ENCODE data around the gene KRTAP3-3. TPM values are rescaled to one million over a fixed set of nuclear protein-coding genes. Genes with fewer than 3 reads are reported as not detected.

The KRTAP3-3 gene
- total RNA-seq, 3 donors from 2014 or later (not counting 1 experiment from before 2014, with no cell fraction given), result not detected

- H3K27ac Mint-ChIP-seq, result no peak overlapping the region
- TF ChIP-seq CTCF (IDR thresholded peaks at IDR 0.05), result no peak
- intact Hi-C loops (cut with micrococcal nuclease), result no loop called here
These were observed 13.4 kb downstream of the KRTAP3-3 start for GRCh38 chr17:40980596-40980995.

GRCh38 chr17:40980117-40980516 is 13.8 kb downstream of the KRTAP3-3 start:
- Histone ChIP-seq H3K27ac (ENCODE audit: low read length) (no peak overlapping the region), H3K9me3 (ENCODE audit: control insufficient read depth, insufficient read depth, low read length) (no peaks in the 10 kb centered on the region), H3K4me3 (ENCODE audit: low read length) (no peak overlapping the region), H3K36me3 (ENCODE audit: control insufficient read depth, insufficient read depth, low read length) (no peaks in the 10 kb centered on the region), H3K27me3 (ENCODE audit: control insufficient read depth, insufficient read depth, low read length) (no peaks in the 10 kb centered on the region), H3K4me1 (ENCODE audit: control insufficient read depth, insufficient read depth, low read length) (no peaks in the 10 kb centered on the region)
- no peak for TF ChIP-seq CTCF (IDR thresholded peaks at IDR 0.05)
- H3K27ac Mint-ChIP-seq, result no peak overlapping the region
- no peaks in the 10 kb centered on the region for H3K9me3 Mint-ChIP-seq
- H3K4me1 Mint-ChIP-seq, result no peaks in the 10 kb centered on the region
- H3K27me3 Mint-ChIP-seq (ENCODE audit: low read depth in 2 of 2), result peaks cover 9 to 21% of the 10 kb centered on the region in 2 donors
- ATAC-seq (no peak), DNase-seq (no peak)
- 94% methylated on average over 3 of the region's 3 CpGs for WGBS (ENCODE audit: insufficient coverage)
- H3K36me3 Mint-ChIP-seq, result no peaks in the 10 kb centered on the region
- intact Hi-C loops (cut with micrococcal nuclease), result no loop called here
- H3K4me3 Mint-ChIP-seq, result no peak overlapping the region

More at GRCh38 chr17:40980596-40980995, 13.4 kb downstream of the KRTAP3-3 start:
- WGBS (ENCODE audit: insufficient coverage), result 81% methylated on average over 8 of the region's 8 CpGs
- Histone ChIP-seq H3K27me3 (ENCODE audit: control insufficient read depth, insufficient read depth, low read length) (no peaks in the 10 kb centered on the region), H3K9me3 (ENCODE audit: control insufficient read depth, insufficient read depth, low read length) (no peaks in the 10 kb centered on the region), H3K4me3 (ENCODE audit: low read length) (no peak overlapping the region), H3K4me1 (ENCODE audit: control insufficient read depth, insufficient read depth, low read length) (no peaks in the 10 kb centered on the region), H3K36me3 (ENCODE audit: control insufficient read depth, insufficient read depth, low read length) (no peaks in the 10 kb centered on the region), H3K27ac (ENCODE audit: low read length) (no peak overlapping the region)
- no peak for ATAC-seq
- no peaks in the 10 kb centered on the region for H3K36me3 Mint-ChIP-seq
- no peak overlapping the region for H3K4me3 Mint-ChIP-seq
- H3K4me1 Mint-ChIP-seq, result no peaks in the 10 kb centered on the region
- H3K27me3 Mint-ChIP-seq (ENCODE audit: low read depth in 2 of 2), result peaks cover 5 to 20% of the 10 kb centered on the region in 2 donors
- no peak for DNase-seq
- no peaks in the 10 kb centered on the region for H3K9me3 Mint-ChIP-seq

GRCh38 chr17:40978575-40979151 is 15.3 kb downstream of the KRTAP3-3 start:
- Histone ChIP-seq H3K9me3 (ENCODE audit: control insufficient read depth, insufficient read depth, low read length) (no peaks in the 10 kb centered on the region), H3K27ac (ENCODE audit: low read length) (no peak overlapping the region), H3K4me3 (ENCODE audit: low read length) (no peak overlapping the region), H3K4me1 (ENCODE audit: control insufficient read depth, insufficient read depth, low read length) (no peaks in the 10 kb centered on the region), H3K27me3 (ENCODE audit: control insufficient read depth, insufficient read depth, low read length) (no peaks in the 10 kb centered on the region), H3K36me3 (ENCODE audit: control insufficient read depth, insufficient read depth, low read length) (no peaks in the 10 kb centered on the region)
- TF ChIP-seq CTCF (IDR thresholded peaks at IDR 0.05), result no peak
- Mint-ChIP-seq H3K36me3 (no peaks in the 10 kb centered on the region), H3K4me3 (no peak overlapping the region), H3K27me3 (ENCODE audit: low read depth in 2 of 2) (peaks cover 11 to 26% of the 10 kb centered on the region in 2 donors), H3K27ac (no peak overlapping the region), H3K9me3 (no peaks in the 10 kb centered on the region), H3K4me1 (no peaks in the 10 kb centered on the region)
- 91% methylated on average over 13 of the region's 13 CpGs for WGBS (ENCODE audit: insufficient coverage)
- ATAC-seq (no peak), DNase-seq (no peak)
- intact Hi-C loops (cut with micrococcal nuclease), result no loop called here

GRCh38 chr17:40975516-40975915 is 18.4 kb downstream of the KRTAP3-3 start:
- ATAC-seq (no peak), DNase-seq (no peak)
- intact Hi-C loops (cut with micrococcal nuclease), result no loop called here
- Histone ChIP-seq H3K4me3 (ENCODE audit: low read length) (no peak overlapping the region), H3K4me1 (ENCODE audit: control insufficient read depth, insufficient read depth, low read length) (no peaks in the 10 kb centered on the region), H3K36me3 (ENCODE audit: control insufficient read depth, insufficient read depth, low read length) (no peaks in the 10 kb centered on the region), H3K9me3 (ENCODE audit: control insufficient read depth, insufficient read depth, low read length) (no peaks in the 10 kb centered on the region), H3K27me3 (ENCODE audit: control insufficient read depth, insufficient read depth, low read length) (no peaks in the 10 kb centered on the region), H3K27ac (ENCODE audit: low read length) (no peak overlapping the region)
- Mint-ChIP-seq H3K4me1 (no peaks in the 10 kb centered on the region), H3K4me3 (no peak overlapping the region), H3K36me3 (no peaks in the 10 kb centered on the region), H3K27me3 (ENCODE audit: low read depth in 2 of 2) (peaks cover 17 to 31% of the 10 kb centered on the region in 2 donors), H3K27ac (no peak overlapping the region), H3K9me3 (no peaks in the 10 kb centered on the region)
- no peak for TF ChIP-seq CTCF (IDR thresholded peaks at IDR 0.05)
